Peyer's patch (tissue), 4 donors: ENCODE results near the gene EFHD1.

ENCODE experiments used
- POLR2A ChIP-seq, 2 donors: fragments of 450-650 bp; IDR thresholded peaks; one replicate each; pipeline ENCODE4 v1.5.1; 2017; ENCODE audit warnings: antibody characterized with exemption in 2 of 2, mild to moderate bottlenecking in 2 of 2, moderate library complexity in 2 of 2
- TF ChIP-seq, protein P1 (sequence below), 6 experiments: fragments of 450-650 bp in 4 of 6; fragments of 200-600 bp in 2 of 6; sonication (generic) in 1 of 6; IDR thresholded peaks; one replicate each; pipeline ENCODE4 v1.5.1; 2017 to 2019; ENCODE audit warnings: antibody characterized with exemption in 6 of 6, mild to moderate bottlenecking in 3 of 6, moderate library complexity in 1 of 6

DNA sequence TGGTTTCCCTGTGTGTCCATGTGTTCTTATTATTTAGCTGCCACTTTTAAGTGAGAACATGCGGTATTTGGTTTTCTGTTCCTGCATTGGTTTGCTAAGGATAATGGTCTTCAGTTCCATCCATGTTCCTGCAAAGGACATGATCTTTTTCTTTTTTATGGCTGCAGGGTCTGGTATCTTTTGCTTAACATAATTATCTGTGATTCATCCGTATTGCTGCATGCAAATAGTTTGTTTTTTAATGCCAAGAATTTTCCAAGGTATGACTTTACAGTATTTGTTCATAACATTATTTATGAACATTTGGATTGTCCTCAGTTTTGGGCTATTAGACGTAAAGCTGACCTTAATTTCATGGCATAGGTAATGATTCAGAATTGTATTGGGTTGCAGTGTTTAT, 81.6 kb downstream of the EFHD1 start:
- TF ChIP-seq POLR2A (IDR thresholded peaks at IDR 0.05): no peak
- TF ChIP-seq, protein P1, sequence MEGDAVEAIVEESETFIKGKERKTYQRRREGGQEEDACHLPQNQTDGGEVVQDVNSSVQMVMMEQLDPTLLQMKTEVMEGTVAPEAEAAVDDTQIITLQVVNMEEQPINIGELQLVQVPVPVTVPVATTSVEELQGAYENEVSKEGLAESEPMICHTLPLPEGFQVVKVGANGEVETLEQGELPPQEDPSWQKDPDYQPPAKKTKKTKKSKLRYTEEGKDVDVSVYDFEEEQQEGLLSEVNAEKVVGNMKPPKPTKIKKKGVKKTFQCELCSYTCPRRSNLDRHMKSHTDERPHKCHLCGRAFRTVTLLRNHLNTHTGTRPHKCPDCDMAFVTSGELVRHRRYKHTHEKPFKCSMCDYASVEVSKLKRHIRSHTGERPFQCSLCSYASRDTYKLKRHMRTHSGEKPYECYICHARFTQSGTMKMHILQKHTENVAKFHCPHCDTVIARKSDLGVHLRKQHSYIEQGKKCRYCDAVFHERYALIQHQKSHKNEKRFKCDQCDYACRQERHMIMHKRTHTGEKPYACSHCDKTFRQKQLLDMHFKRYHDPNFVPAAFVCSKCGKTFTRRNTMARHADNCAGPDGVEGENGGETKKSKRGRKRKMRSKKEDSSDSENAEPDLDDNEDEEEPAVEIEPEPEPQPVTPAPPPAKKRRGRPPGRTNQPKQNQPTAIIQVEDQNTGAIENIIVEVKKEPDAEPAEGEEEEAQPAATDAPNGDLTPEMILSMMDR (IDR thresholded peaks at IDR 0.05): no peak
